IMR-90 (cell line): ENCODE results near the gene FAM149B1. TPM values are rescaled to one million over a fixed set of nuclear protein-coding genes. Genes with fewer than 3 reads are reported as not detected.

ENCODE experiments used
- ATAC-seq: fragments of 200-7000 bp; cut with Tn5 transposase; 2 replicates; pipeline ENCODE4 v1.9.1; 2020; ENCODE audit warnings: low read depth, mild to moderate bottlenecking, moderate library complexity
- BruUV-seq: library from RNA; stranded (reverse); fragments of 400-500 nt; replicated peaks from 2 replicates; lab custom pipeline; 2021; lab: Mats Ljungman, UMichigan
- CTCF ChIA-PET: fragments of 300-600 bp; formaldehyde crosslinking; extraction: SDS; loops from one replicate; lab custom pipeline; 2021; ENCODE audit warnings: antibody characterized with exemption; lab: Yijun Ruan, JAX
- POLR2A ChIA-PET: fragments of 300-600 bp; sonication (Branson Sonifier 250); formaldehyde crosslinking; loops from one replicate; lab custom pipeline; 2022; ENCODE audit warnings: antibody characterized with exemption; ENCODE audit not compliant: unreplicated experiment; lab: Charles Lee
- DNase-seq: peaks from one replicate; pipeline ENCODE4 v3.0.0; 2013
- H2AFZ ChIP-seq: replicated peaks from 2 replicates; pipeline ENCODE3; 2013; ENCODE audit warnings: low read length, mild to moderate bottlenecking; ENCODE audit not compliant: poor library complexity
- H2AK5ac ChIP-seq: 2 replicates; pipeline ENCODE4 v1.6.1; 2013; ENCODE audit warnings: low read depth, low read length, inconsistent platforms
- H2AK9ac ChIP-seq: replicated peaks from 2 replicates; pipeline ENCODE3; 2013; ENCODE audit warnings: mild to moderate bottlenecking, low read depth, low read length, moderate library complexity; ENCODE audit not compliant: poor library complexity
- H2BK120ac ChIP-seq: 2 replicates; pipeline ENCODE4 v1.6.1; 2013; ENCODE audit warnings: low read depth, low read length, inconsistent platforms
- H2BK15ac ChIP-seq: 3 replicates; pipeline ENCODE4 v1.6.1; 2013; ENCODE audit warnings: low read depth, low read length, inconsistent platforms
- H2BK20ac ChIP-seq: 2 replicates; pipeline ENCODE4 v1.6.1; 2013; ENCODE audit warnings: low read depth, mild to moderate bottlenecking, inconsistent platforms, low read length, moderate library complexity
- H2BK5ac ChIP-seq: 2 replicates; pipeline ENCODE4 v1.6.1; 2013; ENCODE audit warnings: mild to moderate bottlenecking, low read depth, low read length, inconsistent platforms; ENCODE audit not compliant: poor library complexity, severe bottlenecking
- H3K14ac ChIP-seq: replicated peaks from 2 replicates; pipeline ENCODE4 v1.6.1; 2013; ENCODE audit warnings: low read depth, low read length, inconsistent platforms
- H3K18ac ChIP-seq: 2 replicates; pipeline ENCODE4 v1.6.1; 2013; ENCODE audit warnings: low read depth, low read length, control low read depth
- H3K23ac ChIP-seq: 2 replicates; pipeline ENCODE4 v1.6.1; 2013; ENCODE audit warnings: low read depth, low read length, inconsistent platforms
- H3K27ac ChIP-seq: 2 replicates; pipeline ENCODE4 v1.5.1; 2013; ENCODE audit warnings: mild to moderate bottlenecking, control low read depth, low read length; ENCODE audit not compliant: insufficient read depth
- H3K27me3 ChIP-seq: 2 replicates; pipeline ENCODE4 v1.6.1; 2013; ENCODE audit warnings: low read length; ENCODE audit not compliant: control insufficient read depth, insufficient read depth
- H3K36me3 ChIP-seq: 2 replicates; pipeline ENCODE4 v1.6.1; 2013; ENCODE audit warnings: low read length, mixed read lengths; ENCODE audit not compliant: control insufficient read depth, insufficient read depth
- H3K4ac ChIP-seq: 2 replicates; pipeline ENCODE4 v1.6.1; 2013; ENCODE audit warnings: low read depth, low read length, inconsistent platforms
- H3K4me1 ChIP-seq: 2 replicates; pipeline ENCODE4 v1.6.1; 2013; ENCODE audit warnings: low read length, mixed read lengths; ENCODE audit not compliant: control insufficient read depth, insufficient read depth
- H3K4me2 ChIP-seq: 2 replicates; pipeline ENCODE4 v1.6.1; 2013; ENCODE audit warnings: low read depth, mild to moderate bottlenecking, control low read depth, low read length, moderate library complexity
- H3K4me3 ChIP-seq: 2 replicates; pipeline ENCODE4 v1.5.1; 2013; ENCODE audit warnings: low read depth, mild to moderate bottlenecking, control low read depth, low read length, moderate library complexity; ENCODE audit not compliant: insufficient read depth
- H3K56ac ChIP-seq: 2 replicates; pipeline ENCODE4 v1.6.1; 2013; ENCODE audit warnings: low read length, inconsistent platforms; ENCODE audit not compliant: insufficient read depth; ENCODE audit errors: extremely low read depth
- H3K79me1 ChIP-seq, 2 experiments: 2 replicates each; pipeline ENCODE4 v1.6.1; 2013; ENCODE audit warnings: low read length in 2 of 2, inconsistent platforms in 1 of 2, low read depth in 1 of 2
- H3K9ac ChIP-seq: 2 replicates; pipeline ENCODE4 v1.6.1; 2013; ENCODE audit warnings: low read depth, low read length, control low read depth
- H3K9me1 ChIP-seq: 2 replicates; pipeline ENCODE4 v1.6.1; 2013; ENCODE audit warnings: low read length, inconsistent platforms; ENCODE audit not compliant: insufficient read depth
- H3K9me3 ChIP-seq: 2 replicates; pipeline ENCODE4 v1.6.1; 2013; ENCODE audit warnings: low read length; ENCODE audit not compliant: control insufficient read depth, insufficient read depth
- H4K20me1 ChIP-seq: 2 replicates; pipeline ENCODE4 v1.6.1; 2013; ENCODE audit warnings: low read length, inconsistent platforms; ENCODE audit not compliant: insufficient read depth
- H4K5ac ChIP-seq: 2 replicates; pipeline ENCODE4 v1.6.1; 2013; ENCODE audit warnings: mild to moderate bottlenecking, low read depth, low read length, control low read depth
- H4K8ac ChIP-seq, 2 experiments: 2 replicates each; pipeline ENCODE4 v1.6.1; 2013; ENCODE audit warnings: low read depth in 2 of 2, low read length in 2 of 2, control low read depth in 1 of 2, inconsistent platforms in 1 of 2
- H4K91ac ChIP-seq: 2 replicates; pipeline ENCODE4 v1.6.1; 2013; ENCODE audit warnings: low read depth, low read length, inconsistent platforms; ENCODE audit not compliant: insufficient read depth
- BHLHE40 ChIP-seq: fragments of 150-350 bp; IDR thresholded peaks from 2 replicates; pipeline ENCODE4 v1.6.1; 2016; ENCODE audit warnings: mild to moderate bottlenecking, low read depth, low read length
- CEBPB ChIP-seq: IDR thresholded peaks from 2 replicates; pipeline ENCODE4 v1.6.1; 2012; ENCODE audit warnings: low read depth, low read length, improper control_type of control experiment
- CHD1 ChIP-seq: IDR thresholded peaks from 2 replicates; pipeline ENCODE4 v1.6.1; 2012; ENCODE audit warnings: low read depth, low read length, improper control_type of control experiment
- CTCF ChIP-seq: conservative IDR thresholded peaks from 2 replicates; pipeline ENCODE4 v1.5.1; 2012; ENCODE audit warnings: mild to moderate bottlenecking, low read depth, low read length, improper control_type of control experiment
- FOS ChIP-seq: fragments of 150-350 bp; IDR thresholded peaks from 2 replicates; pipeline ENCODE4 v1.6.1; 2016; ENCODE audit warnings: low read depth, low read length
- MAFK ChIP-seq: IDR thresholded peaks from 2 replicates; pipeline ENCODE4 v1.6.1; 2012; ENCODE audit warnings: low read depth, low read length, improper control_type of control experiment
- MAZ ChIP-seq: IDR thresholded peaks from 2 replicates; pipeline ENCODE4 v1.6.1; 2012; ENCODE audit warnings: low read depth, mild to moderate bottlenecking, low read length, improper control_type of control experiment, moderate library complexity, borderline replicate concordance
- MXI1 ChIP-seq: IDR thresholded peaks from 2 replicates; pipeline ENCODE4 v1.6.1; 2012; ENCODE audit warnings: low read depth, mild to moderate bottlenecking, low read length, moderate library complexity, borderline replicate concordance
- NFE2L2 ChIP-seq: fragments of 150-350 bp; IDR thresholded peaks from 2 replicates; pipeline ENCODE4 v1.6.1; 2016; ENCODE audit warnings: low read depth, mild to moderate bottlenecking, low read length
- POLR2A ChIP-seq: IDR thresholded peaks from 2 replicates; pipeline ENCODE4 v1.6.1; 2012; ENCODE audit warnings: mild to moderate bottlenecking, low read depth, low read length
- RAD21 ChIP-seq: IDR thresholded peaks from 2 replicates; pipeline ENCODE4 v1.6.1; 2012; ENCODE audit warnings: low read length, improper control_type of control experiment
- RCOR1 ChIP-seq: IDR thresholded peaks from 2 replicates; pipeline ENCODE4 v1.6.1; 2012; ENCODE audit warnings: mild to moderate bottlenecking, low read length, improper control_type of control experiment; ENCODE audit not compliant: insufficient replicate concordance
- RFX5 ChIP-seq: IDR thresholded peaks from 2 replicates; pipeline ENCODE4 v1.8.0; 2012; ENCODE audit warnings: low read depth, mild to moderate bottlenecking, low read length, moderate library complexity
- SMC3 ChIP-seq: fragments of 150-350 bp; IDR thresholded peaks from 2 replicates; pipeline ENCODE4 v1.6.1; 2016; ENCODE audit warnings: low read depth, mild to moderate bottlenecking, antibody characterized with exemption, low read length, moderate library complexity
- WGBS, 2 experiments: methylation state at CpG; one replicate each; pipeline versions ENCODE4 v1.1.5 to v1.1.7; 2013; ENCODE audit warnings: missing lambda C conversion rate in 2 of 2; ENCODE audit not compliant: insufficient read length in 1 of 2; ENCODE audit errors: extremely low coverage in 2 of 2; 5-methylcytosine and 5-hydroxymethylcytosine counted together
- dilution Hi-C: fragments of 300-500 bp; cut with HindIII; formaldehyde crosslinking; loops from one replicate; pipeline ENCODE4 v1.14.3; 2018; ENCODE audit warnings: low sequenced_read_pairs; ENCODE audit not compliant: unreplicated experiment
- in situ Hi-C: fragments of 300-500 bp; cut with MboI; formaldehyde crosslinking; loops from 3 replicates; pipeline ENCODE4 v1.14.3; 2019; ENCODE audit warnings: low sequenced_read_pairs, inconsistent platforms, mixed read lengths
- intact Hi-C: fragments of 100-400 bp; cut with micrococcal nuclease; formaldehyde crosslinking; loops from 2 replicates; pipeline ENCODE4 v1.10.0; 2022
- polyA plus RNA-seq, 3 experiments: library from polyadenylated mRNA; depleted of rRNA; stranded (reverse); fragments of >200 nt; gene quantifications; 2 replicates each; pipeline ENCODE4 v1.2.3, GENCODE V29; 2012; ENCODE audit warnings: low replicate concordance in 1 of 3
- total RNA-seq: library from RNA; depleted of rRNA; stranded (reverse); fragments of >200 nt; gene quantifications from 2 replicates; pipeline ENCODE4 v1.2.3, GENCODE V29; 2012
- TF ChIP-seq, protein P1 (sequence below): fragments of 150-350 bp; IDR thresholded peaks from 2 replicates; pipeline ENCODE4 v1.6.1; 2017; ENCODE audit warnings: mild to moderate bottlenecking, antibody characterized with exemption, low read length, low read depth
- TF ChIP-seq, protein P2 (sequence below): fragments of 150-350 bp; IDR thresholded peaks from 2 replicates; pipeline ENCODE4 v1.6.1; 2016; ENCODE audit warnings: low read depth, mild to moderate bottlenecking, low read length, moderate library complexity, borderline replicate concordance

FAM149B1 gene
- total and polyA plus RNA-seq, 2 of the 4 experiments (the other 2 are of a cell fraction), result 21.7 to 28.3 TPM

DNA sequence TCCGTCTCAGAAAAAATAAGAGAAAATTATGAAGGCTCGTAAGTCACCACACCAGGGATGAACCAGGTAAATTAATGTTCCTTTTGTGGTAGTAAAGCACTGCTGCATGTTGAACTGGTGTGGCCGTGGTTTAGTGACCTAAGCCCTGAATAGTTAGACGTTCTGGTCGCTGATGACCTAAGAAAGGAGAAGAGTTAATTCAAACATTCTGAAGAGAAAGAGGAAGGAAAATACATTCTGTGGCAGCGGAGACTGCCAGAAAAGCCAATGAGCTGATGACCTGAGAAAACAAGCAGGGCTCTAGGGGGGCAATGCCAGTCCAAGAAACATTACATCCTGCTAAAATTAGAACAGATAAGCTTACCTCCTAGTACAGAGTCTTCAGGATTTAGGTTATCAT is 61.6 kb downstream of the FAM149B1 start:
- Histone ChIP-seq H3K9me1 (no peaks in the 10 kb centered on the region), H3K56ac (no peak overlapping the region), H3K79me1 (no peaks in the 10 kb centered on the region; a peak in 2 of 4 replicates), H3K14ac (no peak overlapping the region), H3K23ac (no peak overlapping the region), H3K4ac (no peak overlapping the region), H3K36me3 (peaks cover 4% of the 10 kb centered on the region), H3K27ac (no peak overlapping the region), H2AK5ac (no peak overlapping the region), H3K9ac (no peak overlapping the region), H4K20me1 (no peaks in the 10 kb centered on the region), H3K27me3 (no peaks in the 10 kb centered on the region), H3K4me2 (no peak overlapping the region), H2BK15ac (no peak overlapping the region), H2AK9ac (no peak overlapping the region), H4K8ac (no peak overlapping the region), H2BK5ac (no peak overlapping the region), H4K91ac (no peak overlapping the region), H4K5ac (no peak overlapping the region), H2BK20ac (no peak overlapping the region), H3K4me1 (peaks cover 2% of the 10 kb centered on the region; the same call in 1 of the 2 replicates), H2AFZ (no peak overlapping the region), H3K4me3 (no peak overlapping the region), H3K18ac (no peak overlapping the region), H2BK120ac (no peak overlapping the region), H3K9me3 (no peaks in the 10 kb centered on the region)
- BruUV-seq, result no TSS peak
- no peak for DNase-seq
- 73% methylated on average over 3 of the region's 6 CpGs; no CpG with 5 or more reads in 1 of the 2 experiments for WGBS, 2 experiments
- in situ Hi-C loops (no loop called here), intact Hi-C loops (no loop called here), dilution Hi-C loops (no loop called here)
- ChIA-PET CTCF (interaction anchor here (0.7 kb wide), 1 partner anchor 18 kb away, joined by 3 read pairs; the partner anchor contains the start of gene DNAJC9), POLR2A (no interaction called here)
- TF ChIP-seq CEBPB, result no peak
- TF ChIP-seq RAD21, result no peak
- TF ChIP-seq RFX5, result no peak
- no peak for TF ChIP-seq MXI1
- TF ChIP-seq, protein P1, sequence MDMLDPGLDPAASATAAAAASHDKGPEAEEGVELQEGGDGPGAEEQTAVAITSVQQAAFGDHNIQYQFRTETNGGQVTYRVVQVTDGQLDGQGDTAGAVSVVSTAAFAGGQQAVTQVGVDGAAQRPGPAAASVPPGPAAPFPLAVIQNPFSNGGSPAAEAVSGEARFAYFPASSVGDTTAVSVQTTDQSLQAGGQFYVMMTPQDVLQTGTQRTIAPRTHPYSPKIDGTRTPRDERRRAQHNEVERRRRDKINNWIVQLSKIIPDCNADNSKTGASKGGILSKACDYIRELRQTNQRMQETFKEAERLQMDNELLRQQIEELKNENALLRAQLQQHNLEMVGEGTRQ, result no peak
- TF ChIP-seq MAFK, result no peak
- no peak for TF ChIP-seq SMC3
- no peak for TF ChIP-seq RCOR1
- no peak for TF ChIP-seq POLR2A
- no peak for TF ChIP-seq FOS
- TF ChIP-seq MAZ, result no peak
- TF ChIP-seq CTCF, result no peak
- TF ChIP-seq CHD1, result no peak
- TF ChIP-seq, protein P2, sequence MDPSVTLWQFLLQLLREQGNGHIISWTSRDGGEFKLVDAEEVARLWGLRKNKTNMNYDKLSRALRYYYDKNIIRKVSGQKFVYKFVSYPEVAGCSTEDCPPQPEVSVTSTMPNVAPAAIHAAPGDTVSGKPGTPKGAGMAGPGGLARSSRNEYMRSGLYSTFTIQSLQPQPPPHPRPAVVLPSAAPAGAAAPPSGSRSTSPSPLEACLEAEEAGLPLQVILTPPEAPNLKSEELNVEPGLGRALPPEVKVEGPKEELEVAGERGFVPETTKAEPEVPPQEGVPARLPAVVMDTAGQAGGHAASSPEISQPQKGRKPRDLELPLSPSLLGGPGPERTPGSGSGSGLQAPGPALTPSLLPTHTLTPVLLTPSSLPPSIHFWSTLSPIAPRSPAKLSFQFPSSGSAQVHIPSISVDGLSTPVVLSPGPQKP, result no peak
- TF ChIP-seq BHLHE40, result no peak
- TF ChIP-seq NFE2L2, result no peak
- no peak for ATAC-seq
